Measurements from ENCODE around the gene SAA1. TPM values are rescaled to one million over a fixed set of nuclear protein-coding genes. Genes with fewer than 3 reads are reported as not detected.

SAA1 gene
- total and polyA plus RNA-seq, 10 of the 15 experiments (the other 5 are each of a cell fraction or from before 2014, with no cell fraction given), result 0.36 to 6.9 TPM; not detected in 8

DNA sequence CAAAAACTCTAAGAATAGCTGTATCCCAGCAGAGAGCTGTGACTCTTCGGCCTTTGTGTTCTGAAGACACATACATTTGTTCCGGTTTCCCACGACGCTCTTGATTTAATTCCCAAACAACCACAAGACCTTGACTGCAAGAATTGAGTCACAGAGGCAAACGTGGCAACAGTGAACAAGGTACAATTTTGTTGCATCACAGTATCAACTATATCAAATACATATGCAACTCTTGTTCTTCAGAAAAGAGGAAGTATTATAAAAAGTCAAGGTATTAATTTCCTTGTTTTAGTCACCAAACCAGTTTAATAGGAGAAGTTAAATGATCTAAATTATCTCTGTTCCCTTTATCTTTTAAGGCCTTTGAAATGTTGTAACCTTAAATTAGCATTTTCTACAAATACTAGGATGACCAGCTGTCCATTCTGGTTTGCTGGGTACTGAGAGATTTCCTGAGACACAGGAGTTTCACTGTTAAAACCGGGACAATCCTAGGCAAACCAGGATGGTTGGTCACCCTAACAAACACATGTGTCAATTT lies 44.8 kb downstream of the SAA1 start (continued):
- no peak for TF ChIP-seq FOXK2 (IDR thresholded peaks at IDR 0.05)
- no peak for TF ChIP-seq GABPA (IDR thresholded peaks at IDR 0.05; ENCODE audit: low read depth)
- no peak for TF ChIP-seq SUPT20H (IDR thresholded peaks at IDR 0.05; ENCODE audit: borderline replicate concordance, control insufficient read depth, low read depth, low read length)
- TF ChIP-seq RELA (IDR thresholded peaks at IDR 0.05; ENCODE audit: borderline replicate concordance, partially characterized antibody), result no peak
- no peak for TF ChIP-seq SMC3 (IDR thresholded peaks at IDR 0.05; ENCODE audit: borderline replicate concordance, low read length)
- peak in 1 of 2 experiments; percentile 64; a peak in 1 of 4 replicates for TF ChIP-seq CEBPB (IDR thresholded peaks at IDR 0.05; ENCODE audit: borderline replicate concordance in 1 of 2, low read depth in 2 of 2, low read length in 2 of 2)
- TF ChIP-seq NFIC (IDR thresholded peaks at IDR 0.05; ENCODE audit: low read depth, low read length), result peak; percentile 86
- no peak for TF ChIP-seq HCFC1 (IDR thresholded peaks at IDR 0.05; ENCODE audit: low read length)
- no peak for TF ChIP-seq RCOR1 (conservative IDR thresholded peaks at IDR 0.05; ENCODE audit: low read depth, low read length)
- TF ChIP-seq, protein P1, sequence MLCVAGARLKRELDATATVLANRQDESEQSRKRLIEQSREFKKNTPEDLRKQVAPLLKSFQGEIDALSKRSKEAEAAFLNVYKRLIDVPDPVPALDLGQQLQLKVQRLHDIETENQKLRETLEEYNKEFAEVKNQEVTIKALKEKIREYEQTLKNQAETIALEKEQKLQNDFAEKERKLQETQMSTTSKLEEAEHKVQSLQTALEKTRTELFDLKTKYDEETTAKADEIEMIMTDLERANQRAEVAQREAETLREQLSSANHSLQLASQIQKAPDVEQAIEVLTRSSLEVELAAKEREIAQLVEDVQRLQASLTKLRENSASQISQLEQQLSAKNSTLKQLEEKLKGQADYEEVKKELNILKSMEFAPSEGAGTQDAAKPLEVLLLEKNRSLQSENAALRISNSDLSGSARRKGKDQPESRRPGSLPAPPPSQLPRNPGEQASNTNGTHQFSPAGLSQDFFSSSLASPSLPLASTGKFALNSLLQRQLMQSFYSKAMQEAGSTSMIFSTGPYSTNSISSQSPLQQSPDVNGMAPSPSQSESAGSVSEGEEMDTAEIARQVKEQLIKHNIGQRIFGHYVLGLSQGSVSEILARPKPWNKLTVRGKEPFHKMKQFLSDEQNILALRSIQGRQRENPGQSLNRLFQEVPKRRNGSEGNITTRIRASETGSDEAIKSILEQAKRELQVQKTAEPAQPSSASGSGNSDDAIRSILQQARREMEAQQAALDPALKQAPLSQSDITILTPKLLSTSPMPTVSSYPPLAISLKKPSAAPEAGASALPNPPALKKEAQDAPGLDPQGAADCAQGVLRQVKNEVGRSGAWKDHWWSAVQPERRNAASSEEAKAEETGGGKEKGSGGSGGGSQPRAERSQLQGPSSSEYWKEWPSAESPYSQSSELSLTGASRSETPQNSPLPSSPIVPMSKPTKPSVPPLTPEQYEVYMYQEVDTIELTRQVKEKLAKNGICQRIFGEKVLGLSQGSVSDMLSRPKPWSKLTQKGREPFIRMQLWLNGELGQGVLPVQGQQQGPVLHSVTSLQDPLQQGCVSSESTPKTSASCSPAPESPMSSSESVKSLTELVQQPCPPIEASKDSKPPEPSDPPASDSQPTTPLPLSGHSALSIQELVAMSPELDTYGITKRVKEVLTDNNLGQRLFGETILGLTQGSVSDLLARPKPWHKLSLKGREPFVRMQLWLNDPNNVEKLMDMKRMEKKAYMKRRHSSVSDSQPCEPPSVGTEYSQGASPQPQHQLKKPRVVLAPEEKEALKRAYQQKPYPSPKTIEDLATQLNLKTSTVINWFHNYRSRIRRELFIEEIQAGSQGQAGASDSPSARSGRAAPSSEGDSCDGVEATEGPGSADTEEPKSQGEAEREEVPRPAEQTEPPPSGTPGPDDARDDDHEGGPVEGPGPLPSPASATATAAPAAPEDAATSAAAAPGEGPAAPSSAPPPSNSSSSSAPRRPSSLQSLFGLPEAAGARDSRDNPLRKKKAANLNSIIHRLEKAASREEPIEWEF (IDR thresholded peaks at IDR 0.05; ENCODE audit: insufficient replicate concordance, low read depth, low read length), result peak; percentile 33
- no peak for TF ChIP-seq MYB (IDR thresholded peaks at IDR 0.05; ENCODE audit: borderline replicate concordance, low read depth, low read length)
- TF ChIP-seq SMARCA5 (IDR thresholded peaks at IDR 0.05), result peak; percentile 51; the same call in 1 of the 2 replicates
- TF ChIP-seq RAD21 (IDR thresholded peaks at IDR 0.05; ENCODE audit: insufficient read depth, low read depth, low read length), result no peak
- peak; percentile 86 for TF ChIP-seq ATF2 (IDR thresholded peaks at IDR 0.05; ENCODE audit: low read length)
- TF ChIP-seq NFYB (IDR thresholded peaks at IDR 0.05; ENCODE audit: insufficient read depth, low read depth, low read length), result no peak
- peak; percentile 60 for TF ChIP-seq IKZF1 (conservative IDR thresholded peaks at IDR 0.05)
- no peak for TF ChIP-seq TAF1 (IDR thresholded peaks at IDR 0.05; ENCODE audit: borderline replicate concordance, low read depth, low read length)
- TF ChIP-seq SP1 (IDR thresholded peaks at IDR 0.05; ENCODE audit: low read depth, low read length), result no peak
- TF ChIP-seq, protein P2, sequence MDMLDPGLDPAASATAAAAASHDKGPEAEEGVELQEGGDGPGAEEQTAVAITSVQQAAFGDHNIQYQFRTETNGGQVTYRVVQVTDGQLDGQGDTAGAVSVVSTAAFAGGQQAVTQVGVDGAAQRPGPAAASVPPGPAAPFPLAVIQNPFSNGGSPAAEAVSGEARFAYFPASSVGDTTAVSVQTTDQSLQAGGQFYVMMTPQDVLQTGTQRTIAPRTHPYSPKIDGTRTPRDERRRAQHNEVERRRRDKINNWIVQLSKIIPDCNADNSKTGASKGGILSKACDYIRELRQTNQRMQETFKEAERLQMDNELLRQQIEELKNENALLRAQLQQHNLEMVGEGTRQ (IDR thresholded peaks at IDR 0.05; ENCODE audit: borderline replicate concordance, low read depth, low read length), result no peak
- TF ChIP-seq ETV6 (conservative IDR thresholded peaks at IDR 0.05 in 1 of 2, IDR thresholded peaks at IDR 0.05 in 1 of 2; ENCODE audit: borderline replicate concordance in 1 of 2, low read depth in 1 of 2), result peak in 1 of 2 experiments; percentile 63; a peak in 1 of 4 replicates
- TF ChIP-seq PML (IDR thresholded peaks at IDR 0.05; ENCODE audit: low read length), result no peak
- no peak for TF ChIP-seq SUZ12 (IDR thresholded peaks at IDR 0.05; ENCODE audit: unreplicated experiment)
- no peak for TF ChIP-seq BRCA1 (IDR thresholded peaks at IDR 0.05; ENCODE audit: low read depth, low read length)
- TF ChIP-seq CREB1 (IDR thresholded peaks at IDR 0.05; ENCODE audit: low read depth), result peak; percentile 74
- TF ChIP-seq PAX5 (IDR thresholded peaks at IDR 0.05; ENCODE audit: borderline replicate concordance, low read depth, low read length), result no peak

All from GM12878 (cell line).